Posterior vena cava (tissue), 2 donors: ENCODE data around the gene PFKM. TPM values are rescaled to one million over a fixed set of nuclear protein-coding genes. Genes with fewer than 3 reads are reported as not detected.
"Not testable (repeated sequence)": the region's sequence is repeated elsewhere in the genome, so short reads cannot be mapped to it uniquely, and the experiment has no call there.

Source experiments
- DNase-seq: peaks from one replicate; pipeline ENCODE4 v3.0.0-alpha.2; 2020; ENCODE audit warnings: low spot score
- intact Hi-C, 2 donors: fragments of 100-400 bp; cut with DNase I; formaldehyde crosslinking; loops; one replicate each; pipeline versions ENCODE4 v1.14.1 to v1.14.2; 2022 to 2023
- total RNA-seq, 2 donors: library from RNA; stranded (reverse); fragmentation: NEBNext Ultra II Directional; extraction: Animal tissue kit (Norgen Biotek cat#: 25700); gene quantifications; one replicate each; pipeline ENCODE4 v1.2.1, GENCODE V29; 2021
- donor health status: DM: yes; HTN: yes; CAD: no.
- donor health status: DM: yes; HTN: yes; CAD: no.

PFKM gene
- total RNA-seq, 2 donors from 2014 or later = 44.7 to 49.0 TPM

GRCh38 chr12:48106681-48107613 is 12.2 kb upstream of the PFKM start:
- no peak for DNase-seq
- intact Hi-C loops = no loop called here

DNA sequence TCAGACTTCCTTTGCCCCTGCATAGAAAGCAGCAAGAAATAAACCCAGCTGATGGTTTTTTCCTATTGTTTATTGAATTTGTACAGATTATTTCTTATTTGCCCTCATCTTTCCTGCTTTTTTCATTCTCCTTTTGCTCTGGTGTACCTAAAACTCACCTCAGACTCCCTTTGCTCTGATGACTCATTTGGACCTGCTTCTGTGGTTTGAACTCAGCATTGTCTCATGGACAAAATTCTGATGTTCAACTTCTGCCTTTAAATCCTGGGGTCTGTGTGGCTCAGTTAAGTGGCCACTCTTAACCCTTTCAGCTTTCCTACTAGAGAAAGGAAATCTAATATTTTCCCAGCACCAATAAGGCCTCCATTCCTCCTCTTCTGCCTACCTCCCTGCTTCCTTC is 9.7 kb upstream of the PFKM start:
- DNase-seq = no peak
- intact Hi-C loops = no loop called here

DNA sequence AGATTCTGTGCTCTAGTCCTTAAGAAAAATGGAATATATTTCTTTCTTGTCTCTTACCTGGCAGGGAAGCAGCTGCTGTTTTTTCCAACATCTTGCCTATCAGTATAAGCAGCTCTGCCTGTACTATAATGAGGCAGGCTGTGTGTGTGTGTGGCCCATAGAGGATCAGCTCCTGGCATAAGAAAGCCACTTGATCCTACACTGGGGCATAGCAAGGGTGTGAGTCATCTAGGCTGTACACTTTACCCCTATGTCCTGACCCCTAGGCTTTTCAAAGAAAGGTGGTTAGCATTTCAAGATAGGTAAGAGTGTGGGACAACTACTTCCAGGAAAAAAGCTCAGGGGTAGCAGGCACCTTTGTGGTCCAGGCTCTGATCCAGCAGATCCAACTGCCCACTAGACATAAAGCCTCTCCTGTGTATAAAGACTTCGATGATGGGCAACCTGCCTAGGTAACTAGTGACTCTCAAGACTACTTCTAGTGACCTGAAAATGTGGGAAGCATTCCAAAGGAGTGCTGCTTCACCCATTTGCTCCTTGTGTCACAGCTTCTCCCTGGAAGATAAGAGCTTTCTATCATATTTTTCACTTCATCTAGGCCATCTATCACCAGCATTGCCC is 8.4 kb upstream of the PFKM start:
- no peak for DNase-seq
- intact Hi-C loops = no loop called here

DNA sequence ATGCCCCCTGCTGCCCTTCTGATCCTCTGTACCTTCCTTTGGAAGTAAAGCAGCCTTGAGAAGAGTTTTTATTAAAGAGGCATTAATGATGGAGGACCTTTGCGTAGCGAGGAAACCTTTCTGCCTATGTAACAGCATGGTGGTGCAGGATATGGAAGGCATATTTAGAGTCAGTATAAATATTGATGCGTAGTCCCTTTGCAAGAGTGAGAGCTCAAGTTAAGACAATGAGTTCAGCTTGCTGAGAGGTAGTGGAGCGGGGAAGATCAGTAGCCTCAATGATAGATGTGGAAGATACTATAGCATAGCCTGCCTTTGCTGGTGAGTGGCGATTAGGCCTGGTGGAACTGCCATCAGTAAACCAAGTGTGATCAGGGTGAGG is 7.9 kb upstream of the PFKM start:
- intact Hi-C loops, DNase-seq: not testable (repeated sequence)

DNA sequence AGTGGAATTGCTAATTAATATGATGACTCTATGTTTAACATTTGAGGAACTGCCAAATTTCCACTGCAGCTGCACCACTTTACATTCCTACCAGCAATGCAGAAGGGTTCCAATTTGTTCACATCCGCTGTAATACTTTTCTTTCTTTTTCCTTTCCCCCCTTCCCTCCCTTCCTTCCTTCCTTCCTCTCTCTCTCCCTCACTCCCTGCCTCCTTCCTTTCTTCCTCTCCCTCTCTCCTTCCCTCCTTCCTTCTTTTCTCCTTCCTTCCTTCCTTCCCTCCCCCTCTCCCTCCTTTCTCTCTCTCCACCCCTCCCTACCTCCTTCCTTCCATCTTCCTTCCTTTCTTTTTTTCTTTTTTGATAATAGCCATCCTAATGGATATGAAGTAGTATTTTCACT is 3.2 kb upstream of the PFKM start:
- no peak for DNase-seq
- intact Hi-C loops = no loop called here

- intact Hi-C loops = no loop called here
- no peak for DNase-seq
These were observed 786 bp upstream of the PFKM start for GRCh38 chr12:48118284-48118871.

GRCh38 chr12:48119834-48120195 is 651 bp downstream of the PFKM start:
- no peak for DNase-seq
- intact Hi-C loops = no loop called here

DNA sequence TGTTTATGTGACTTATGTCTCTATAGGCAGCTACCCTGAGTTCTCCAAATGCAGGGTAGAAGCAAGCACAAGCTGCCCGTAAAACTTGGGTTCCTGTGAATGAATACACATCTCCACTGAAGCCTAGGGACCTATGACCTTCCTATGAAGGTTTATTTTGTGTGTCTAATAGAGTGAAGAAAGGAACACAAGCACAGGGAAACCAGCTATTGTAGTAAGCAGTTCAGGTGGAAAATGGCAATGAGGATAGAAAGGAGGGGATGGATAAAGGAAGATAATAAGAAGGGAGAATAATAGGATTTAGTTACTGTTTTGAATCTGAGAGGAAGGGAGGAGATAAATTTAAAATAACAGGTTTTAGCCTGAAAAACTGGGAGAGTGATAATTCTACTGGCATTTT is 2.4 kb downstream of the PFKM start:
- intact Hi-C loops = no loop called here

GRCh38 chr12:48122065-48122834 is 3.1 kb downstream of the PFKM start:
- no peak for DNase-seq
- intact Hi-C loops = no loop called here

More for the DNA sequence above, 2.4 kb downstream of the PFKM start:
- DNase-seq = no peak

GRCh38 chr12:48123169-48123568 is 4.0 kb downstream of the PFKM start:
- intact Hi-C loops = no loop called here
- no peak for DNase-seq

DNA sequence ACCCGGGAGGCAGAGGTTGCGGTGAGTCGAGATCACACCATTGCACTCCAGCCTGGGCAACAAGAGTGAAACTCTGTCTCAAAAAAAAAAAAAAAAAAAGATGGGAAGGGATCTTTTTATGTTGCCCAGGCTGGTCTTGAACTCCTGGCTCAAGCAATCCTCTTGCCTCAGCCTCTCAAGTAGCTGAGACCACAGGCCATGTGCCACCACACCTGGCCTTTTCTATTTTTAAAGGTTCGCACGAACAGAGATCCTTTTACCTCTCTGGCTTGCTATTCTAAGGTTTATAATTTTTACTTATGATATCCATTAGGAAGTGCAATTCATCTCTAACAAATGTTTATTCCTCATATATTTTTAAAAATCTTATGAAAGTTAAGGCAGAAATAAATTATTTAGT is 6.4 kb downstream of the PFKM start:
- DNase-seq, intact Hi-C loops: not testable (repeated sequence)

DNA sequence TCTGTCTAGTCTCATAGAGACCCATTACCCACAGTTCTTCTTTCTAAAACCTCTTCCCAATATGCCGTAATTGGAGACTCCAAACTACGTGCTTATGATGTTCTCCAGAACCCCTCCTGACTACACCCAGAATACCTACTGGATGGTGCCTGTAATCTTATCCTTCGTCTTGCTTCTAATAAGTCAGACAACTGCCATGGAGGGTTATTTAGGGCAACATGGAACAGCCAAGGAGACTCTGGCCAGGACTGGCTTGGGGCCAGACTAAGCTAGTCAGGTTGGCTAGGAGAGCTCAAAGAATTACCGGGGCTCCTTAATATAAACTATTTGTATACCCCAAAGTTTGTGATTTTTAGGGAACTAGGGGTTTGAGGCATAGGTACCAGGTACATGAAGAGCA is 6.8 kb downstream of the PFKM start:
- no peak for DNase-seq
- intact Hi-C loops = no loop called here

DNA sequence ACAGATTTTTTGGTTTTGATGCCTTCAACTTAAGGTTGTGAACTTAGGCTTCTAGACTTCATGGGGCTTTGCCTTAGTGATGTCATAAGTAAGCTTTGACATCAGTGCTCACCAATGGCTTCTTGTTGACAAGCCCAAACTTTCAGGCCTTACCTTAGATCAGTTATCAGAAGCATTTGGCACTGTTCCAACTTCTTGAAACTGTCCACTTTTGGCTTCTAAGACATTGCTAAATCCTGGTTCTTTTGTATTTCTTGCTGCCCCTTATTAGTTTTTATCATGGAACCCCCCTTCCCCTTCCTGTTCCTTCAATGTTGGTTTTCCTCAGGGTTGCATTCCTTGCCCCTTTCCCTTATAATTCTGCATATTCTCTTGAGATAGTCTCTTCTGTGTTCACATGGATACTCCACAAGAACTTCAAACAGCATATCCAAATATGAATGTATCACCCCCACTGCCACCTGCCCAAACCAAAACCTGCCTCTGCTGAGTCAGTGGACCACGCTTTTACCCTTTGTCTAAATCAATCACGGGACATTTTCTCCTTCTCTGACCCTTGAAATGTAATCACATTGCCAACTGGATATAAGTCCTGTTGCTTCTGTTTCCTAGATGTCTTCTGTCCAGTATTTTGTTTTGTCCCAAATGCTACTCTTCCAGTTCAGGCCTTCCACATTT is 7.9 kb downstream of the PFKM start:
- intact Hi-C loops = no loop called here
- no peak for DNase-seq

DNA sequence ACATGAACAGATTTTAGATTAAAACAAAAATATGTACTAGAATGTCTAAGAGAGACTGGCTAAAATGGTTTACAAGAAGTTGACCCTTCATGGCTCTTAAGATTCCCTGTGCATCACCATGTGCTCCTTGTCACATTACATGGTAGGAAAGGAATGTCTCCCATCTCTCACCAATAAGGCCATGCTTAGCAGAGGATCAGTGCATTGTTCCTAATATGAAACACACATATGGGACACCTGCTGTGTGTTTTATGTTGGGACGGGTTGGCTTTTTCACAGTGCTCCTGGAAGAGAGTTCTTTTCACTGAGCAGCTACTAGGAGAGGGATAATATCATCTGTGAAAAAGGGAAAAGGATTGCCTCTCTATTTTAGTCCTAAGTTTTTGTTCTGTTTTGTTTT is 9.6 kb downstream of the PFKM start:
- intact Hi-C loops = no loop called here
- DNase-seq = no peak

DNA sequence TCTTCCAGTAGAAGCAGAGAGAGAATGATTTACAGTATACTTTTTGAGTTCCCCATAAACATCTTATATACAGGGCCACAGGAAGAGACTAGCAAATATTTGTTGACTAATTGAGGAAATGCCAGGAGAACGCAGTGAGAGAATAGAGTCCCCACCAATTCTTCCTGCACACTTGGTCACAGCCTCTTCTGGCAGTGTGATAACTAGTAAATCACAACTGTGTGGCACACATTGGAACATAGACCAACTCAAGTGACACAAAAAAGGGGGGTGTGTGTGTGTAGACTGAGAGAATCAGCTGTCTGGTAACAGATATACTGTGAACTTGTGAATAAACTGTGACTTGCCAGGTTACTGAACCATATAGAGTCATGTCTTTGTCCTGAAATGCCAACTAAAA is 10.2 kb downstream of the PFKM start:
- intact Hi-C loops = no loop called here
- DNase-seq = no peak

- DNase-seq = no peak
- intact Hi-C loops = no loop called here
These were observed 12.4 kb downstream of the PFKM start for GRCh38 chr12:48131517-48131916.

- intact Hi-C loops = no loop called here
- no peak for DNase-seq
These were observed 13.7 kb downstream of the PFKM start for GRCh38 chr12:48132826-48133225.

DNA sequence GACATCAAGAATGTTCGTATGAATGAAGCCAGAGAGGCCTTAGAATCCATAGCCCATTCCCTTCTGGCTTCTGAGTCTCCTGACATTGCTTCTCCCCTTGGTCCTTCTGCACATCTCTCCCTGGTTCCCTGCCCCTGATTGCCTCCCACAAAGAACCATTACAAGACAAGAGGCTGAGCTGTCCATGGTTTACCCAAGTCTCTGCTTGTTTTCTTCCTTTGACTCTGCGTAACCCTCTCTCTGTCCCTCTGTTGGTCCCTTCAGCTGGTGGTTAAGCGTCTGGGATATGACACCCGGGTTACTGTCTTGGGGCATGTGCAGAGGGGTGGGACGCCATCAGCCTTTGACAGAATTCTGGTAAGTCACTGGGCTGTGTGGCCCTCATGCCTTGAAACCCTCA is 15.9 kb downstream of the PFKM start:
- intact Hi-C loops = no loop called here
- no peak for DNase-seq
